GM19351 (cell line): ENCODE results near the gene AVP.
"Not testable (repeated sequence)": the region's sequence is repeated elsewhere in the genome, so short reads cannot be mapped to it uniquely, and the experiment has no call there.

ENCODE experiments used
- ATAC-seq: cut with Tn5 transposase; IDR thresholded peaks from one replicate; pipeline ENCODE4 v1.9.1; 2021; ENCODE audit warnings: mild to moderate bottlenecking, moderate library complexity; ENCODE audit not compliant: unreplicated experiment

Gene AVP

GRCh38 chr20:3084986-3085360, 449 bp upstream of the AVP start:
- ATAC-seq: no peak

GRCh38 chr20:3082955-3083952, 1.3 kb downstream of the AVP start:
- no peak for ATAC-seq

DNA sequence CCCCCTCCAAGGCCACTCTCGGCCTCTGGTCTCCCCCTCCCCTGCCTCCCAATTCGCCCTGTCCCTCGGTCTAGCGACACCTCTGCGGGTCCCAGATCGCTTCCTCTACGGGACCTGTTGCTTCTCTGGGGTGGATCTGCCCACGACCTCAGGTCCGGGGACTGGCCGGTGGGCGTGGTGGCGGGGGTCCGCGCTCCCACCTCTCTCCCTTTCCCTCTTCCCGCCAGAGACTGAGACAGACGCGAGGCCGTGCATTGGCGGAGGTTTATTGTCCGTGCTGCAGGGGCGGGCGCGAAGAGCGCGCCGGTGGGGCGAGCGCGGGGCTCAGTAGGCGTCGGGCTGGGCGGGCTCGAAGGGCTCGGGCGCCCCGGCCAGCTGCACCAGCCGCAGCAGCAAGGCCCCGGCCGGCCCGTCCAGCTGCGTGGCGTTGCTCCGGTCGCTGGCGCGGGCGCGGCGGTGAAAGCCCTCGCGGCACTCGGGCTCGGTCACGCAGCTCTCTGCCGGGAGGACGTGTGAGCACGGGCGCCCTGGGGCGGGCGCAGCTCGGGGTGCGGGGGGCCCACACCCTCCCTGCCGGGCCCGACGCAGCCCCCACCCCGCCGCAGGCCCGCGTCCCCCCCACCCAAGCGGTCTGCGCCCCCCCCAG, 2.1 kb downstream of the AVP start:
- no peak for ATAC-seq

- ATAC-seq: no peak
These were observed 2.9 kb downstream of the AVP start for GRCh38 chr20:3081641-3082040.

DNA sequence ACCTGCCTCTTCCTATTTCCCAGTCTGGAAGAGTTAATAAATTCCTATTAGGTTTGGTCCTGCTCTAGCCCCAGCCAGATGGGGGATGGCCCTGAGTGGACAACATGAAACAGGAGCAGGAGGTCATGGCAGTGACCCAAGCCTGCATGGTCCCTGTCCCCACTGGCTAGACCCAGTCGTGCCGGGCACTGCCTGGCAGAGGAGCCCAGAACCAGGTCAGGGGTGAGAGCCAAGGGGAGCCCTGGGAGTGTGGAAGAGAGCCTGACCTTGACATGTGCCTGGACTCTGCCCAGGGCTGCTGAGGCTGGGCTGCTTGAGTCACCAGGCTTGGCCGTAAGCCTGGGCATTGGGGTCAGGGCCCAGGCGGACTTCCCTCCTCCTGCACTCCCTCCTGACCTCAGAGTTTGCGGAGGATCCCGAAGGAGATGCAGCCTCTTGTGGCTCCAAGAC, 3.6 kb downstream of the AVP start:
- ATAC-seq: no peak

DNA sequence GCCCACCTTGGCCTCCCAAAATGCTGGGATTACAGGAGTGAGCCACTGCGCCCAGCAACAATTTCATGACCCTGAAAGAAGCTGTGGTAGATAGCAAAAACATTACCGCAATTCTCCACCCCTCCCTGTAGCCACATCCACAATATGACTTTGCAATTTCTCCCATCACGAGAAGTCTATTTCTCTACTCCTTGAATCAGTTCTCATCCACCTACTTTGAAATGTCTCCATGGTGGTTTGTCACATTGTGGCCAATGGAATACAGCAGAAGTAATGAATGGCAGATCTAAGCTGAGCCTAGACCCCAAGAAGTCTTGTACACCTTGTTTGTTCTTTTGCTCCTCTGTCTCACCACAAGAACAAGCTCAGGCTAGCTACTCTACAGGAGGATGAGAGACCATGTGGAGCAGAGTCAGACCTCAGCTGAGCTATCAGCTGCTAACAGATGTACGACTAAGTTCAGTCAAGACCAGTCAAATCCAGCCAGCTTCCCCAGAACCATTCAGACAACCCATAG, 6.8 kb downstream of the AVP start:
- ATAC-seq: no peak

DNA sequence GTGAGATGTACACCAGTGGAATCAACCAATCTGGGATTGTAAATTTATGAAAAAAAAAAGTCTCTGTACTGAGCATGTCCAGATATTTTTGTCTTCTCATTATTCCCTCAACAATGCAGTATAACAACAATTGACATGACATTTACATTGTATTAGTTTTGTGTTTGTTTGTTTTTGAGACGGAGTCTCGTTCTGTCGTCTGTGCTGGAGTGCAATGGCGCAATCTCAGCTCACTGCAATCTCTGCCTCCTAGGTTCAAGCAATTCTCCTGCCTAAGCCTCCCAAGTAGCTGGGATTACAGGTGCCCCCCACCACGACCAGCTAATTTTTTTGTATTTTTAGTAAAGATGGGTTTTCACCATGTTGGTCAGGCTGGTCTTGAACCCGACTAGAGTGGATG, 9.2 kb downstream of the AVP start:
- ATAC-seq: not testable (repeated sequence)

DNA sequence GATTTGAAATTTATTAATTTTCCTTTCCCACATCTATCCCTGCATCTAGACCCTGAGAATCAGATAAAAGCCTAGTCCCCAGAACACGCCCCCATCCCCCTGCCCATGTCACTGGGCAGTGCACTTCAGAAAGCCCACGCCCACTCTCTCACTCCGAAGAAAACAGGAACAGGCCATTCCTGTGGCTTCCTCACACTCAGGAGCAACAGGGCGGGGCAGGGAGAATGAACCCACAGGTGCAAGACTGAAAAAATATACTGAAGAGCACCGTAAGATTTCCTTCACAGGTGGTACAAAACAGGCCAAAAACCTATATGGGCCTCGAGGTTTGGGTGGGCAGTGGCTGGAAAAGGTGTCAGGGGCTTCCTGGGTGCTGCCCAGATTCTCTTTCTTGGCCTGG, 9.7 kb downstream of the AVP start:
- ATAC-seq: no peak

DNA sequence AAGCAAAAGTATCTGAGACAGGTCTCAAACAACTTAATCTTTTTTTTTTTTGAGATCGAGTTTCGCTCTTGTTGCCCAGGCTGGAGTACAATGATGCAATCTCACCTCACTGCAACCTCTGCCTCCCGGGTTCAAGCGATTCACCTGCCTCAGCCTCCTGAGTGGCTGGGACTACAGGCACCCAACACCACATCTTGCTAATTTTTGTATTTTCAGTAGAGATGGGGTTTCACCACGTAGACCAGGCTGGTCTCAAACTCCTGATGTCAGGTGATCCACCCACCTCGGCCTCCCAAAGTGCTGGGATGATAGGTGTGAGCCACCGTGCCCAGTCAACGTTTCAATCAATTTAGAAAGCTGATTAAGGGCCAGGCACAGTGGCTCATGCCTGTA, 11.3 kb downstream of the AVP start:
- ATAC-seq: not testable (repeated sequence)

DNA sequence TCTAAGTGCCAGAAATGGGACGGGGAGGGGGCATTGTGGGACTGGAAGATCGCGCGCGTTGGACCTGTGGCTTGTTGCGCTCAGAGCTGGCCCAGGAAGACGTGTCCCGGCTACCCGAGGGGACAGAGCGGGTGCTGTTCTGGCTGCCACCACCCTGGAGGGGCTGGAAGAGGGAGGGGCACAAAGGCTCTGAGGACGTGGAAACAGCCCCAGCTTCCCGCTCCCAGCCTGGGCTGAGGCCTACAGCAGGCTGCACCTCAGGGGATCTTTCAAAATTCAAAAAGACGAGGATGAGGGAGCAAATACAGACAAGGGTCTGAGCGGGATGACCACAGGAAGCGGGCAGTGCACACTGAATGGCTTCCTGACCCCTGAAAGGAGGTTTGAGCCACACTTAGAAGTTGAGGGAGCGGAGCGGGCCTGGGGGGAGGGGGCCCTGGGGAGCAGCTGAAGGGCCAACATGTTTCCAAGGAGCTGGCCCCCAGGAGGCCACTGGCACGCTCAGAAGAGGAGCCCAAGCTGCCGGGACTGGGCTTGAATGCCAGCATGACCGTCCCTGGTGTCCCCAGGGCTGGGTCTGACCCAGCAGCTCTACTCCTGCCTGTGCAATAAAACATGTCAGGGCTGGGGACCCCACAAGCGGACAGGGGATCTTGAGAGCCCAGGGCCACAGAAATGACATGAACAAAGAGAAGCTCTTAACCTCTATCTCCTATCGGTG, 11.8 kb downstream of the AVP start:
- no peak for ATAC-seq

DNA sequence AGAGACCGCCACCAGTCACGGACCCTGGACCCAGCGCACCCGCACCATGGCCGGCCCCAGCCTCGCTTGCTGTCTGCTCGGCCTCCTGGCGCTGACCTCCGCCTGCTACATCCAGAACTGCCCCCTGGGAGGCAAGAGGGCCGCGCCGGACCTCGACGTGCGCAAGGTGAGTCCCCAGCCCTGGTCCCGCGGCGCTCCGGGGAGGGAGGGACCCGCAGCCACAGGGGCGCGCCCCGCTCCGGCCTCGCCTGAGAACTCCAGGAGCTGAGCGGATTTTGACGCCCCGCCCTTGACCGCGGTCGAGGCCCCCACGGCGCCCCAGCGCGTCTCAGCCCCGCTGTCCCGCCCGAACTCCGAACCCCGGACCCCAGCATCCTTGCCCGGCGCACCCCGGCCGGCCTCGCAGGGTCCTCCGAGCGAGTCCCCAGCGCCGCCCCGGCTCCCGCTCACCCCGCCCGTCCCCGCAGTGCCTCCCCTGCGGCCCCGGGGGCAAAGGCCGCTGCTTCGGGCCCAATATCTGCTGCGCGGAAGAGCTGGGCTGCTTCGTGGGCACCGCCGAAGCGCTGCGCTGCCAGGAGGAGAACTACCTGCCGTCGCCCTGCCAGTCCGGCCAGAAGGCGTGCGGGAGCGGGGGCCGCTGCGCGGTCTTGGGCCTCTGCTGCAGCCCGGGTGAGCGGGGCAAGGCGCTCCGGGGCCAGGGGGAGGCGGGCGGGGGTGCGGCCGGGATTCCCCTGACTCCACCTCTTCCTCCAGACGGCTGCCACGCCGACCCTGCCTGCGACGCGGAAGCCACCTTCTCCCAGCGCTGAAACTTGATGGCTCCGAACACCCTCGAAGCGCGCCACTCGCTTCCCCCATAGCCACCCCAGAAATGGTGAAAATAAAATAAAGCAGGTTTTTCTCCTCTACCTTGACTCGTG, 12.7 kb downstream of the AVP start, which contains the start of gene OXT:
Gene OXT (plus strand): TSS at position 11 of the 920 bp plus-strand sequence. CDS start 36 bp downstream, at position 47.
- no peak for ATAC-seq

DNA sequence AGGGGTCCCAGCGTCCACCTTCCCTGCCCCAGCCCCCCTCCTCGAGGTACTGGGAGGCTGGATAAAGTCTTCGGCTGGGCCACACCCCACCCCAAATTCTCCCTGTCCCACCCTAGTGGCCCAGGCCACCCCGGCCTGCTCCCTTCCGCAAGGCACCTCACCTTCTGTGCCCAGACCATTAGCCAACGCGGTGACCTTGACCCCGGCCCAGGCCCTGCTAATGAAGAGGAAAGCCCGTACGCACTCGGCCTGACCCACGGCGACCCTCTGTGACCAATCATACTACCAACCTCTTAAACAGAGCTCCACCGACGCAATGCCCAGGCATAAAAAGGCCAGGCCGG, 13.3 kb downstream of the AVP start:
- ATAC-seq: no peak

GRCh38 chr20:3070725-3071124, 13.8 kb downstream of the AVP start:
- ATAC-seq: no peak

DNA sequence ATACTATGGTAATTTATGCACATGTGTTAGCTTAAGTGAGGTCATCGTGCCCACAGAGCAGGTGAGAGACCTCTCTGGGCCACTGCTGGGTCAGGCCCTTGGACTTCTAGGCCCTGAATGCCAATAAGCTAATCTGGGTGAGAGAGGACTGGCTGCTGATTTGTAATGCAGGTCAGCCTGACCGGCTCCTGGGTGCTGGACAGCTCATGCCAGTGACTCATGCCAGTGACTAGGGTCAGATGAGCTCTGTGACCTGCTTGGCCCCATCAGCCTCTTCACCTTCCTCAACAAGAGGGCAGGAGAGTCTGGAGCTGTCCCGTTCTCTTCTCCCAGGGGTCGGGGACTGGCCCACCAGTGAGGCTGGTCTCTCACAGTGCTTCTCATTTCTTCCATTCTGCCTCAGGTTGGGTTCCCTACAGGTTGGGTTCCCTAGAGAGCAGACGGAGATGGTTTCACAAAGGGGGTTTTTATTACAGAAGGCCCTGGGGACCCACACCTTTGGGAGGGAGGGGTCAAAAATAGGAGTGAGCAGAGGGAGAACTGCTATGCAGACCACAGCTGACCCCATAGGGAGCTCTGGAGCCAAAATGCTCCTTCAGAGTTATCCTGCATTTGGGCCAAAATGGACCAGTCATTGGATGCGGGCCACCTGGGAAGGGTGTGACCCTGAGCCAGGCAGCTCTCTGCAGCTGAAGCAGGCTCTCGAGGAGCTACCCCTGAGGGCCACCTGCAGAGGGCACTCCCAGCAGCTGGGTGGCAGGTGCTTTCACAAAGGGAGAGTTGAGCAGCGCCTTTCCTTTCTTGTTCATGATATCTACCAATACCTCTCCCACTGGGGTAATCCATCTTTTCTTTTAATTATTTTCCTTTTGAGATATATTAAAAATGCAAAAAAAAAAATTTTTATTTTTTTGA, 15.3 kb downstream of the AVP start:
- ATAC-seq: no peak

- no peak for ATAC-seq
These were observed 16.4 kb downstream of the AVP start for GRCh38 chr20:3068075-3068474.

DNA sequence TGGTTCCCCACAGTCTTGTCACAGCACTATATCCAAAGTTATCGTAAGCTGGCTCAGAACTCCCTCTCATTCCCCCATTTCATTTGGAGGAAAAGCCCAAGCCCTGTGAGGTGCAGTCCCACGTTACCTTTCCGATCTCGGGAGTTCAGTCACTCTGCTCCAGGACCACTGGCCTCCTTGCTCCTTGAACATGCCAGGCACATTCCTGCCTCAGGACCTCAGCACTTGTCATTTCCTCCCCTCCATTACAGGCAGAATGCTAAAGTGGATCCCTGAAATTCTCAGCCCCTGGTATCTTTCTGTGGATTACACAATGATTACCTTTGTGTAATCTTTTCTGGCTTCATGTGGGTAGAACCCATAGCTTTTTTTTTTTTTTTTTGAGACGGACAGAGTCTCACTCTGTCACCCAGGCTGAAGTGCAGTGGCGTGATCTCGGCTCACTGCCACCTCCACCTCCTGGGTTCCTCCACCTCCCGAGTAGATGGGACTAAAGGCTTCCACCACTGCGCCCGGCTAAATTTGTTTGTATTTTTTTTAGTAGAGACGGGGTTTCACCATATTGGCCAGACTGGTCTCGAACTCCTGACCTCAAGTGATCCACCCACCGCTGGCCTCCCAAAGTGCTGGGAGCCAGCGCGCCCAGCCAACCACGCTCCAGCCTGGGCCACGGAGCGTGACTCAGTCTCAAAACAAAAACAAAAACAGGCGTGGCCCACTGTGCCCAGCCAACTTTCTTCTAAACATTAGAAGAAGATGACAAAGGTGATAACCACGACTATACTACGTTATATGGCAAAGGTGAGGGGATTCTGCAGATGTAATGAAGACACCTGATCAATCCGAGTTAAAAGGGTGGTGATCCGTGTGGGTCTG, 17.1 kb downstream of the AVP start:
- ATAC-seq: no peak

DNA sequence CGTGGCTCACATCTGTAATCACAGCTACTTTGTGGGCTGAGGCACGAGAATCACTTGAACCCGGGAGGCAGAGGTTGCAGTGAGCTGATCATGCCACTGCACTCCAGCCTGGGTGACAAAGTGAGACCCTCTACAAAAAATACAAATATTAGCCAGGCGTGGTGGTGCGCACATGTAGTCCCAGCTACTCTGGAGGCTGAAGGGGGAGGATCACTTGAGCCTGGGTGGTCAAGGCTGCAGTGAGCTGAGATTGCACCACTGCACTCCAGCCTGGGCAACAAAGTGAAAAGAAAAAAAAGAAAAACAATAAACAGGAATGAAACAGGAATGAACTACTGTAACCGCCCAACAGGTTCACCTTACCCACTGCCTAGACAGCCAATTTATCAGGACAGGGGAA, 20.4 kb downstream of the AVP start:
- not testable (repeated sequence) for ATAC-seq

DNA sequence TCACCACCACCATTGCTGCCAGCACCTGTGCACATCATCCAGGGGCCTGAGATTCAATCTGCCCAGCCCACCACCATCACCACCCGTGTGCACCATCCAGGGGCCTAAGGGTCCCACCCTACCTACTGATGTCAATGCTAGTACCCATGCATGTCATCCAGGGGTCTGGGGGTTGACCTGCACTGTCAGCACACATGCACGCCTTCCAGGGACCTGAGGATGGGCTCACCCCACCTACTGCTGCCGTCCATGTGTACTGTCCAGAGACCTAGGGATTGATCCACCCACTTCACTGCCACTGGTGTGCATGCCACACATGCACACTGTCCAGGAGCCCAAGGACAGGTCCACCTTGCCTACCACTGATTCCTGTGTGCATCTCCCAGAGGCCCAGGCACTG, 25.0 kb downstream of the AVP start:
- no peak for ATAC-seq
